Measurements from ENCODE around the gene ZZZ3. TPM values are rescaled to one million over a fixed set of nuclear protein-coding genes. Genes with fewer than 3 reads are reported as not detected.

Gene ZZZ3
- polyA plus RNA-seq, 1 of the 3 experiments (the other 2 are of a cell fraction): 14.2 TPM

- TF ChIP-seq ZBTB33 (IDR thresholded peaks at IDR 0.05; ENCODE audit: borderline replicate concordance, low read depth): no peak
These were observed 39.0 kb downstream of the ZZZ3 start (continued) for GRCh38 chr1:77643456-77643855.

- peaks cover 5% of the 10 kb centered on the region for H4K20me1 ChIP-seq (ENCODE audit: insufficient read depth)
- H2AFZ ChIP-seq (ENCODE audit: low read depth): no peak overlapping the region
- CTCF ChIA-PET: no interaction called here
- no peak overlapping the region for H3K27ac ChIP-seq (ENCODE audit: low read depth in 2 of 2, low read length in 1 of 2)
- WGBS (ENCODE audit: low lambda C conversion rate): 98% methylated on average over 3 of the region's 3 CpGs
- H3K27me3 ChIP-seq (ENCODE audit: insufficient read depth): no peaks in the 10 kb centered on the region
- H3K9me3 ChIP-seq: no peaks in the 10 kb centered on the region
- TF ChIP-seq TEAD4 (IDR thresholded peaks at IDR 0.05; ENCODE audit: borderline replicate concordance, insufficient read depth) (no peak), RCOR1 (IDR thresholded peaks at IDR 0.05; ENCODE audit: low read length) (no peak), USF1 (IDR thresholded peaks at IDR 0.05; ENCODE audit: borderline replicate concordance, low read depth) (no peak), GATA2 (CRISPR knock-in tag; IDR thresholded peaks at IDR 0.05) (no peak), TCF12 (IDR thresholded peaks at IDR 0.05) (no peak), SMC3 (IDR thresholded peaks at IDR 0.05; ENCODE audit: low read depth, low read length) (no peak)
- H3K79me2 ChIP-seq (ENCODE audit: insufficient read depth): peaks cover 94% of the 10 kb centered on the region
- no peak overlapping the region for H3K4me2 ChIP-seq
- DNase-seq: no peak
- no peak overlapping the region for H3K9ac ChIP-seq
- H3K4me1 ChIP-seq (ENCODE audit: control insufficient read depth in 1 of 2, insufficient read depth in 2 of 2, low read depth in 1 of 2, low read length in 1 of 2): peaks cover 0 to 6% of the 10 kb centered on the region in 2 experiments; a peak in 2 of 4 replicates
- H3F3A ChIP-seq (replicated peaks; ENCODE audit: insufficient read depth): peaks cover 14% of the 10 kb centered on the region
- no peak overlapping the region for H3K4me3 ChIP-seq (ENCODE audit: low read depth in 2 of 2, low read length in 1 of 2)
- H3K9me2 ChIP-seq: no peaks in the 10 kb centered on the region
- POLR2A ChIA-PET: no interaction called here
- H3K36me3 ChIP-seq (replicated peaks in 1 of 2; ENCODE audit: control insufficient read depth in 1 of 2, insufficient read depth in 2 of 2, low read length in 1 of 2): peaks cover 22 to 40% of the 10 kb centered on the region in 2 experiments
These were observed 39.5 kb downstream of the ZZZ3 start for GRCh38 chr1:77642941-77643340.

DNA sequence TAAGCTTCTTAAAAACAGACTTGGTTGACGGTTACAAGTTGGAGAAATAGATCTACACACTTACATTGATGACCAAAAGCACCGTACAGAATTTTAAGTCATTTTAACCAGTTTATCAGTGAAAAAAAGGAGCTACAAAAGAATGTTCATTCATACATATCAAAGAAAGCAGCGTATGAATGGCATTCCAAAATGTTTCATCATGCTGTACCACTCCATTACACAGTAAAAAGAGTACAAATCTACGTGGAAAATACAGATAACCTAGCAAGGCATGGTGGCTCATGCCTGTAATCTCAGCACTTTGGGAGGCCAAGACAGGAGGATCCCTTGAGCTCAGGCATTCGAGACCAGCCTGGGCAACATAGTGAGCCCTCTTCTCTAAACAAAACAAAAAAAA is 40.3 kb downstream of the ZZZ3 start:
- no peak for DNase-seq
- peaks cover 5% of the 10 kb centered on the region for H4K20me1 ChIP-seq (ENCODE audit: insufficient read depth)
- H3K27me3 ChIP-seq (ENCODE audit: insufficient read depth): no peaks in the 10 kb centered on the region
- H3K79me2 ChIP-seq (ENCODE audit: insufficient read depth): peaks cover 91% of the 10 kb centered on the region
- no peaks in the 10 kb centered on the region for H3K9me3 ChIP-seq
- H3K4me1 ChIP-seq (ENCODE audit: control insufficient read depth in 1 of 2, insufficient read depth in 2 of 2, low read depth in 1 of 2, low read length in 1 of 2): peaks cover 0 to 6% of the 10 kb centered on the region in 2 experiments; a peak in 2 of 4 replicates
- H3F3A ChIP-seq (replicated peaks; ENCODE audit: insufficient read depth): peaks cover 14% of the 10 kb centered on the region
- no peak overlapping the region for H3K4me2 ChIP-seq
- H3K27ac ChIP-seq (ENCODE audit: low read depth in 2 of 2, low read length in 1 of 2): no peak overlapping the region
- no peak overlapping the region for H3K4me3 ChIP-seq (ENCODE audit: low read depth in 2 of 2, low read length in 1 of 2)
- WGBS (ENCODE audit: low lambda C conversion rate): 87% methylated on average over 5 of the region's 5 CpGs
- H3K36me3 ChIP-seq (replicated peaks in 1 of 2; ENCODE audit: control insufficient read depth in 1 of 2, insufficient read depth in 2 of 2, low read length in 1 of 2): peaks cover 26 to 34% of the 10 kb centered on the region in 2 experiments
- ChIA-PET CTCF (interaction anchor here (1.6 kb wide), 1 partner anchor 24 kb away, joined by 3 read pairs; no protein-coding TSS in a partner anchor), POLR2A (no interaction called here)
- no peaks in the 10 kb centered on the region for H3K9me2 ChIP-seq
- no peak overlapping the region for H3K9ac ChIP-seq
- no peak overlapping the region for H2AFZ ChIP-seq (ENCODE audit: low read depth)
- TF ChIP-seq YY1 (IDR thresholded peaks at IDR 0.05; ENCODE audit: low read depth) (no peak), EZH2phosphoT487 (IDR thresholded peaks at IDR 0.05; ENCODE audit: borderline replicate concordance, low read depth) (no peak), TCF12 (IDR thresholded peaks at IDR 0.05) (no peak), GABPA (IDR thresholded peaks at IDR 0.05; ENCODE audit: low read depth) (no peak), FOXM1 (IDR thresholded peaks at IDR 0.05; ENCODE audit: low read depth) (no peak), RFX5 (IDR thresholded peaks at IDR 0.05; ENCODE audit: low read length) (no peak), ELF1 (IDR thresholded peaks at IDR 0.05) (no peak), FOSL2 (IDR thresholded peaks at IDR 0.05; ENCODE audit: borderline replicate concordance, low read depth) (no peak), SIN3A (IDR thresholded peaks at IDR 0.05; ENCODE audit: borderline replicate concordance, low read depth, low read length) (no peak), MXI1 (IDR thresholded peaks at IDR 0.05; ENCODE audit: low read depth, low read length) (no peak), SMC3 (IDR thresholded peaks at IDR 0.05; ENCODE audit: low read depth, low read length) (no peak)
- TF ChIP-seq, protein P1, sequence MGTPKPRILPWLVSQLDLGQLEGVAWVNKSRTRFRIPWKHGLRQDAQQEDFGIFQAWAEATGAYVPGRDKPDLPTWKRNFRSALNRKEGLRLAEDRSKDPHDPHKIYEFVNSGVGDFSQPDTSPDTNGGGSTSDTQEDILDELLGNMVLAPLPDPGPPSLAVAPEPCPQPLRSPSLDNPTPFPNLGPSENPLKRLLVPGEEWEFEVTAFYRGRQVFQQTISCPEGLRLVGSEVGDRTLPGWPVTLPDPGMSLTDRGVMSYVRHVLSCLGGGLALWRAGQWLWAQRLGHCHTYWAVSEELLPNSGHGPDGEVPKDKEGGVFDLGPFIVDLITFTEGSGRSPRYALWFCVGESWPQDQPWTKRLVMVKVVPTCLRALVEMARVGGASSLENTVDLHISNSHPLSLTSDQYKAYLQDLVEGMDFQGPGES (IDR thresholded peaks at IDR 0.05; ENCODE audit: low read depth, low read length): no peak

All from SK-N-SH (cell line).